ENCODE measurements around the gene IRF2. TPM values are rescaled to one million over a fixed set of nuclear protein-coding genes. Genes with fewer than 3 reads are reported as not detected.
"Not testable (repeated sequence)": the region's sequence is repeated elsewhere in the genome, so short reads cannot be mapped to it uniquely, and the experiment has no call there.

The IRF2 gene
- polyA plus RNA-seq, 1 experiment, result 28.7 TPM

DNA sequence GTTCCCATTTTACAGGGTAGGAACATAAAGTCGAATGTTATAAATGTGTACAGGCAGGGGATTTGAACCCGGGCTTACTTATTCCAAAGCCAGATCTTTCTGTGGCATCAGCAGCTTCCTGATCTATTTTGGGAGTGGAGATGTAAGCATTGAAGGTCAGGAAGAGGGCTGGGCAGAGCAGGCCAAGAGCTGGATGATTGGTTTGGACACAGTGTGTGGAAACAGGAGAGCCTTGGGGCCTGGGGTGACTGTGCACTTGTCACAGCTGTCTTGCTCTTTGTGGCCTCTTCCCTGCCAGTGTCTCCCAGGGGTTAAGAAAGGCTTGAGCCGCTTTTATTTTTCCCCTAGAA is 128.8 kb downstream of the IRF2 start:
- no peak for DNase-seq (ENCODE audit: low read depth)
- CTCF ChIA-PET, result no interaction called here
- Histone ChIP-seq H3K4me3 (ENCODE audit: low read depth, low read length) (no peak overlapping the region), H3K36me3 (ENCODE audit: control insufficient read depth, insufficient read depth, low read length) (no peaks in the 10 kb centered on the region), H3K27me3 (ENCODE audit: control insufficient read depth, insufficient read depth, low read length) (no peaks in the 10 kb centered on the region)
- POLR2A ChIA-PET, result no interaction called here
- TF ChIP-seq, protein P1, sequence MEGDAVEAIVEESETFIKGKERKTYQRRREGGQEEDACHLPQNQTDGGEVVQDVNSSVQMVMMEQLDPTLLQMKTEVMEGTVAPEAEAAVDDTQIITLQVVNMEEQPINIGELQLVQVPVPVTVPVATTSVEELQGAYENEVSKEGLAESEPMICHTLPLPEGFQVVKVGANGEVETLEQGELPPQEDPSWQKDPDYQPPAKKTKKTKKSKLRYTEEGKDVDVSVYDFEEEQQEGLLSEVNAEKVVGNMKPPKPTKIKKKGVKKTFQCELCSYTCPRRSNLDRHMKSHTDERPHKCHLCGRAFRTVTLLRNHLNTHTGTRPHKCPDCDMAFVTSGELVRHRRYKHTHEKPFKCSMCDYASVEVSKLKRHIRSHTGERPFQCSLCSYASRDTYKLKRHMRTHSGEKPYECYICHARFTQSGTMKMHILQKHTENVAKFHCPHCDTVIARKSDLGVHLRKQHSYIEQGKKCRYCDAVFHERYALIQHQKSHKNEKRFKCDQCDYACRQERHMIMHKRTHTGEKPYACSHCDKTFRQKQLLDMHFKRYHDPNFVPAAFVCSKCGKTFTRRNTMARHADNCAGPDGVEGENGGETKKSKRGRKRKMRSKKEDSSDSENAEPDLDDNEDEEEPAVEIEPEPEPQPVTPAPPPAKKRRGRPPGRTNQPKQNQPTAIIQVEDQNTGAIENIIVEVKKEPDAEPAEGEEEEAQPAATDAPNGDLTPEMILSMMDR (IDR thresholded peaks at IDR 0.05; ENCODE audit: insufficient read depth, low read depth, low read length), result no peak

DNA sequence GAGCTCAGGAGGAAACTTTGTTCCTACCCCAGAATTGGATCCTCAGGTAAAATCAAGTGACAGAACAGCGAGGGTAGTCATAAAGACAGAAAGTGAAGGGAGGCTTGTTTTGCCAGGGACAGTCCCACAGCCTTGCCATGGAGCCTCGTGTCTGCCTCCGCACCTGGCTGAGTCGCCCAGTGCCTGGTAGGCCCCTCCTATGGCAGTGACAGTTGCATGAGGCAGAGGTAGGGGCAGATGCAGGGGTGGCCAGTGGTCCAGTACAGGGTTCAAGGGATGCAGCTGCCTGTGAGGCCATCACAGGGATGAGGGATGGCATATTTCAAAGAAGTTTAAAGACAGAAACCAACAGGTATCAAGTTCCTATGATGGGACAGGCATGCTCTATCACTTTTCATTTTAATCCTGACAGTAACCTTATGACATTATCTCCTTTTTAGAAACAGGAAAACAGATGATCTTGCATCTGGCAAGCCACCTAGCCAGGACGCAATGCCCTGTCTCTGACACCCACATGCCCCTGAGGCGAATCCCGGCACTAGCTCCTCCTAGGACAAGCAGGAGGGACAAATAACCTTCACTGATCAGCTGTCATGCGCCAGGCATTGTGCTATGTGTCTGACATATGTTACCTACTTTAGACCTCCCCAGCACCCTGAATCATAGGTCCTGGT is 129.3 kb downstream of the IRF2 start:
- TF ChIP-seq, protein P1 (IDR thresholded peaks at IDR 0.05; ENCODE audit: insufficient read depth, low read depth, low read length), result no peak
- no peak for DNase-seq (ENCODE audit: low read depth)
- CTCF ChIA-PET, result interaction anchor here (0.6 kb wide), 1 partner anchor 188 kb away, joined by 4 read pairs; no protein-coding TSS in a partner anchor

DNA sequence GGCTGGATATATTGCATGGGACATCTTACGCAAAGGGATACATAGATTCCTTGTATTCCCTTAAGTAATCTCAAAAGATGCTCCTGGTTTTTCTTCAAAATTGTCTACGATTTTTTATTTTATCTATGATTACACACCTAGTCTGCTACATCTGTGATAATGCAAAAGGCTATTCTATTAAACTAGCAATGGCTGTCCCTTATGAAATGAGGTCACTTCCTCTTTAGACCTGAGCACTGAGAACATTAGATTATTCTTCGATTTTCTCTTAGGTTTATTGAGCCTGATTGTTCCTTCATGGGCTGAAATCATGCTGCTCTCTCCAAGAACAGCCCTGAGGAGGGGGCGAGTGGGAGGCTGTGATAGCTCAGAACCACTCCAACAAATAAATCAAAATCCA is 129.9 kb downstream of the IRF2 start:
- POLR2A ChIA-PET, result no interaction called here

More for the DNA sequence above, 129.3 kb downstream of the IRF2 start:
- H3K27me3 ChIP-seq (ENCODE audit: control insufficient read depth, insufficient read depth, low read length), result no peaks in the 10 kb centered on the region
- H3K4me3 ChIP-seq (ENCODE audit: low read depth, low read length), result no peak overlapping the region
- POLR2A ChIA-PET, result no interaction called here
- H3K36me3 ChIP-seq (ENCODE audit: control insufficient read depth, insufficient read depth, low read length), result no peaks in the 10 kb centered on the region

DNA sequence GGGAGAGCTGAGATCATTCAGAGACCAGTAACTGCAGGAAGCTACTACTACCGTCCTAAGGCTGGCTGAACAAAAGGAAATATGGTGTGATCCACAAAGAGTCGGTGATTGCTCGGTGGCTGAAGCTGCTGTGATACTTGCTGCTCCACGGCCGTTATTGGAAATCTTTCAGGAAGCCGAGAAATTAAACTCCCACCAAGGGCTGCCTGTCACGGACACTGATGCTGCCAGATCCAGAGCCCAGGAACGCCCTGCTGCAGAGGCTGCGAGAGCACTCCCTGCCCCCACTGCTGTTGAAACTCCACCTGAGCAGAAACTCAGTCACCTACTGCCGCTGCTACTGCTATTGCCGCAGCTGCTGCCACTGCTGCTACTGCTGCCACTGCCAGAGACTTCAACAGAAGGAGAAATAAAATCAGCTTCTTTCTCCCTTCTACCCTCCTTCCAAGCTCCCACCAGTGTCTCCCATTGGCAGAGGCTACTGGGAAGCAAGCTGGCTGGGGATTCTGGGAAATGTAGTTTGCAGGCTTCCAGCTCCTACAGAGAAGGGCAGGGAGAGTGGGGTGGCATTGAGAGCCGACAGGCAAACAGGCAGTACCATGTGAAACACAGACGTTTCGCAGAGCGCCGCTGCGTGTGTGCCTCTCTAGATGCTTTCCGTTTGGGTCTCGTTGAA is 130.7 kb downstream of the IRF2 start:
- Histone ChIP-seq H3K4me3 (ENCODE audit: low read depth, low read length) (peak overlapping the region; percentile 62), H3K36me3 (ENCODE audit: control insufficient read depth, insufficient read depth, low read length) (no peaks in the 10 kb centered on the region), H3K27me3 (ENCODE audit: control insufficient read depth, insufficient read depth, low read length) (no peaks in the 10 kb centered on the region)
- DNase-seq (ENCODE audit: low read depth), result peak; percentile 31
- TF ChIP-seq, protein P1 (IDR thresholded peaks at IDR 0.05; ENCODE audit: insufficient read depth, low read depth, low read length), result no peak
- POLR2A ChIA-PET, result no interaction called here
- CTCF ChIA-PET, result no interaction called here

More for the DNA sequence above, 129.9 kb downstream of the IRF2 start:
- H3K4me3 ChIP-seq (ENCODE audit: low read depth, low read length), result no peak overlapping the region
- no peaks in the 10 kb centered on the region for H3K27me3 ChIP-seq (ENCODE audit: control insufficient read depth, insufficient read depth, low read length)
- CTCF ChIA-PET, result interaction anchor here (0.6 kb wide), 1 partner anchor 189 kb away, joined by 4 read pairs; no protein-coding TSS in a partner anchor
- TF ChIP-seq, protein P1 (IDR thresholded peaks at IDR 0.05; ENCODE audit: insufficient read depth, low read depth, low read length), result no peak
- DNase-seq (ENCODE audit: low read depth), result no peak
- H3K36me3 ChIP-seq (ENCODE audit: control insufficient read depth, insufficient read depth, low read length), result no peaks in the 10 kb centered on the region

DNA sequence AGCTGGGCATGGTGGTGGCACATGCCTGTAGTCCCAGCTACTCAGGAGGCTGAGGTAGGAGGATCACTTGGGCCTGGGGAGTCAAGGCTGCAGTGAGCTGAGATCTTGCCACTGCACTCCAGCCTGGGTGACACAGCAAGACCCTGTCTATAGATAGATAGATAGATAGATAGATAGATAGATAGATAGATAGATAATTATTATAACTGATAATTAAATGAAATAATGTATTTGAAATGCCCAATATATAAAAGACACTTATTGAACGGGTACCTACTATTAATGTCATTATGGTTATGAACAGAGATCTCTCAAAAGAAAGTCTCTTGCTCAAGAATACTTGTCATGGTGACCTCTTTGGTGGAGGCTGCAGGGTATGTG is 131.5 kb downstream of the IRF2 start:
- H3K36me3 ChIP-seq (ENCODE audit: control insufficient read depth, insufficient read depth, low read length); DNase-seq (ENCODE audit: low read depth); H3K27me3 ChIP-seq (ENCODE audit: control insufficient read depth, insufficient read depth, low read length); CTCF ChIA-PET; H3K4me3 ChIP-seq (ENCODE audit: low read depth, low read length); POLR2A ChIA-PET: not testable (repeated sequence)

All from BJ (cell line).